Measurements from ENCODE around the gene LCNL1.

LCNL1 gene

DNA sequence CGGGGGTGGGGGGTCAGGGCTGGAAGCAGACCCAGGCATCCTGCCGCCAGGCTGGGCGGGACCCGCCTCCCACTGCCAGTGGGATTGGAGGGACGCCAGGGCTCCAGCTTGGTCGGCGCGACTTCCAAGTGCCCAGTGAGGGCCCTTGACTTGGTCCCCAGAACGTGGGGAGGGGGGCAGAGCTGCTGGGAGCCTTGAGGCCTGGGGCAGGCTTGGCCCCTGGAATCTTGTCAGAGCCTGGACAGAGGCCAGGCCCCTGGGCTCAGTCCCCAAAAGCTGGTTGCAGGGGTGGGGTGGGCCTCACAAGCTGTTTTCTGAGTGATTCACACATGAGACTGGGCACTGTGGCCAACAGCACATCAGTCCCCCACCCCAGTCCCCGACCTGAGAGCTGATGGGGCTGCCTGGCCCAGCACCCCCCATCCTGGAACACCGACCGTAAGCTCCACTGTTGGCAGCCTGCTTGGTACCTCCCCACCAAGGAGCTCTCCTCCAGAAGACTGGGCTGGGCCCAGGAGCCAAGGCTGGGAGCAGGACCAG lies 13.0 kb downstream of the LCNL1 start:
- intact Hi-C loops (cut with DNase I; ENCODE audit: low total_unique reads), result no loop called here
- H3K36me3 ChIP-seq, result no peaks in the 10 kb centered on the region
- H3K9me3 ChIP-seq, result no peaks in the 10 kb centered on the region
- H3K27me3 ChIP-seq, result peaks cover 0 to 35% of the 10 kb centered on the region in 2 donors
- TF ChIP-seq, protein P1, sequence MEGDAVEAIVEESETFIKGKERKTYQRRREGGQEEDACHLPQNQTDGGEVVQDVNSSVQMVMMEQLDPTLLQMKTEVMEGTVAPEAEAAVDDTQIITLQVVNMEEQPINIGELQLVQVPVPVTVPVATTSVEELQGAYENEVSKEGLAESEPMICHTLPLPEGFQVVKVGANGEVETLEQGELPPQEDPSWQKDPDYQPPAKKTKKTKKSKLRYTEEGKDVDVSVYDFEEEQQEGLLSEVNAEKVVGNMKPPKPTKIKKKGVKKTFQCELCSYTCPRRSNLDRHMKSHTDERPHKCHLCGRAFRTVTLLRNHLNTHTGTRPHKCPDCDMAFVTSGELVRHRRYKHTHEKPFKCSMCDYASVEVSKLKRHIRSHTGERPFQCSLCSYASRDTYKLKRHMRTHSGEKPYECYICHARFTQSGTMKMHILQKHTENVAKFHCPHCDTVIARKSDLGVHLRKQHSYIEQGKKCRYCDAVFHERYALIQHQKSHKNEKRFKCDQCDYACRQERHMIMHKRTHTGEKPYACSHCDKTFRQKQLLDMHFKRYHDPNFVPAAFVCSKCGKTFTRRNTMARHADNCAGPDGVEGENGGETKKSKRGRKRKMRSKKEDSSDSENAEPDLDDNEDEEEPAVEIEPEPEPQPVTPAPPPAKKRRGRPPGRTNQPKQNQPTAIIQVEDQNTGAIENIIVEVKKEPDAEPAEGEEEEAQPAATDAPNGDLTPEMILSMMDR (IDR thresholded peaks at IDR 0.05), result no peak
- peak overlapping the region in 1 of 2 donors; percentile 29 for H3K27ac ChIP-seq
- H3K4me3 ChIP-seq, result peak overlapping the region in 1 of 2 donors; percentile 29
- H3K4me1 ChIP-seq, result peaks cover 0 to 34% (median 27%) of the 10 kb centered on the region in 4 donors
- DNase-seq, result peak in 1 of 2 donors; percentile 76

DNA sequence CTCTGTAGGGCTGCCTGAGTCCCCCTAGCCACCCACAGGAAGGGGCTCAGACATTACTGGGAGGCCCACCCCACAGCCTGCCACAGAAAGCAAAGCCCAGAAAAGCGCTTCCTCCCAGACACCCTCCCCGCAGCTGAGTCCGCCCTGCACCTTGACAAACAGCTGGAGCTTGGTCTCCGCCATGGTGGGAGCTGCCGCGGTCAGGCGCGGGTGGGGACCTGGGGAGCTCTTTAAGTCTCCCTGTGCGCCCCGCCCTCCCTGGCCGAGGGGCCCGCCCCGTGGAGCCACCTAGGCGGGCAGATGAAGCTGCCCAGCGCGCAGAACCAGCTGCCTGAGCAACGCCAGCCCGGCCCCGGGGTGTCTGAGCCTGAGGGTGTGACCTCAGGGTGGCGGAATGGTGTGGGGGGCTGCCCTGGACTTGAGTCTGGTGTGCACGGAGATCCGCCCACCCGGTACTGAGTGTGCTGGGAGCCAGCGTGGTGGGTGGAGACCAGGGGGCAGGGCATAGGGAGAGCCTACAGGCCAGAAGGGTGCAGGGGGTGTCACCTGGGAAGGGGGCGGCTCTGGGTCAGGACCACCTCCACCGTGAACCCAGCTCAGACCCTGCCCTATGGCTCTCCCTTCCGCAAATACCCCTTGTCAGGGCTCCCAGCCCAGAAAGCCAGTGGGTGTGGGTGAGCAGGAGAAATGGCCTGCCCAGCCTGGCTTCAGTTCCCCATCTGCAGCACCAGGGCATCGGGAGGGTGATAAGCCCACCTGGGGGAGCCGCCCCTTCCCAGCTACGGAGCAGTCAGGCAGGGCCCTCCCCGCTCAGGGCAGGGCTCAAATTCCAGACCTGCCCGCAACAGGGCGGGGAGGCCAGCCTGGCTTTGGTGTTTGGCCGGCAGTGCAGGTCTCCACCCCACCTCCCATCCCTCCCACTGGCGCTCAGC lies 13.8 kb downstream of the LCNL1 start, which contains the start of gene CLIC3:
Gene CLIC3 (minus strand): TSS at position 208 of the 932 bp plus-strand sequence. CDS start 25 bp downstream, at position 183.
- Histone ChIP-seq H3K27me3 (peaks cover 0 to 35% of the 10 kb centered on the region in 2 donors), H3K36me3 (no peaks in the 10 kb centered on the region), H3K4me1 (peaks cover 0 to 34% (median 27%) of the 10 kb centered on the region in 4 donors), H3K9me3 (no peaks in the 10 kb centered on the region), H3K27ac (peak within 1 kb of the TSS in 1 of 2 donors; percentile 29), H3K4me3 (peak within 1 kb of the TSS in 1 of 2 donors; percentile 29)
- TF ChIP-seq, protein P1 (IDR thresholded peaks at IDR 0.05), result no peak
- DNase-seq, result no peak
- intact Hi-C loops (cut with DNase I; ENCODE audit: low total_unique reads), result no loop called here

DNA sequence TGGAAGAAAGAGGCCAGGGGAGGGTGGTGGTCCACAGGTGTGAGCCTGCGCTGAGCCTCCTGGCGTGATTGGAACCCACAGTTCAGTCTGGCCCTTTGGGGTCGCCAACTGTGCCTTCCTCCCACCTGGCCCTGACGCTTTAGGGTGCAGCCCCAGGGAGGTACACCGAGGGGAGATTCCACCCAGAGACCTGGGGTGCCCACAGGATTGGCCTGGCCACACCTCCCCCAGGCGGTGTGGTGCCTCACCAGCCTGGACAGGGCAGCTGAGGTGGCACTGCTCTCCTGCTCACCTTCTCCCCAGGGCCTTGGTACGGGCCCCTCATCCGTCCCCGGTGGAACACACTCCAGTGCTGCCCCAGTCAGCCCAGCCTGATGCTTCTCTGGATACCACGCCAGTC lies 14.6 kb downstream of the LCNL1 start:
- Histone ChIP-seq H3K36me3 (no peaks in the 10 kb centered on the region), H3K27me3 (peaks cover 0 to 35% of the 10 kb centered on the region in 2 donors), H3K4me1 (peaks cover 0 to 34% (median 27%) of the 10 kb centered on the region in 4 donors), H3K27ac (no peak overlapping the region), H3K9me3 (no peaks in the 10 kb centered on the region), H3K4me3 (no peak overlapping the region)
- no peak for DNase-seq
- TF ChIP-seq, protein P1 (IDR thresholded peaks at IDR 0.05), result no peak
- intact Hi-C loops (cut with DNase I; ENCODE audit: low total_unique reads), result no loop called here

DNA sequence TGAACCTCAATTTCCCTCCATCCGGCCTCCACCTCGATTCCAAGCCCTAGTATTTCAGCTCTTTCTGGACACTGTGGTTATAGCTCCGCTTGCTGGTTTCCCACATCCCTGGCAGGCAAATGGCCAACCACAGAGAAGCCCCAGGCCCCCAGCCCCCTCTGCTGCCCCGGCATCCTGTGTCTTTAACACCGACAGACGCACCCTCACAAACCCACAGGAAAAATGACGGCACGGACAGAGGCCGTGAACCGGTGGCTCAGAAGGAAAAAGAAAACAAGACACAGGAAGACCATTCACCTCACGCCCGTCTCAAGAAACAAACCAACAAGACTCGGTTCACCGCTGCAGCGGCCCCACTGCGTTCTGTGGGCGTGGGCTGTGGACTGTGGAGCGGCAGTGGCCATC lies 15.0 kb downstream of the LCNL1 start:
- H3K4me1 ChIP-seq, result peaks cover 0 to 29% (median 25%) of the 10 kb centered on the region in 4 donors
- DNase-seq, result no peak
- peaks cover 0 to 35% of the 10 kb centered on the region in 2 donors for H3K27me3 ChIP-seq
- TF ChIP-seq, protein P1 (IDR thresholded peaks at IDR 0.05), result no peak
- no peaks in the 10 kb centered on the region for H3K36me3 ChIP-seq
- H3K4me3 ChIP-seq, result no peak overlapping the region
- no peak overlapping the region for H3K27ac ChIP-seq
- intact Hi-C loops (cut with DNase I; ENCODE audit: low total_unique reads), result no loop called here
- H3K9me3 ChIP-seq, result no peaks in the 10 kb centered on the region

DNA sequence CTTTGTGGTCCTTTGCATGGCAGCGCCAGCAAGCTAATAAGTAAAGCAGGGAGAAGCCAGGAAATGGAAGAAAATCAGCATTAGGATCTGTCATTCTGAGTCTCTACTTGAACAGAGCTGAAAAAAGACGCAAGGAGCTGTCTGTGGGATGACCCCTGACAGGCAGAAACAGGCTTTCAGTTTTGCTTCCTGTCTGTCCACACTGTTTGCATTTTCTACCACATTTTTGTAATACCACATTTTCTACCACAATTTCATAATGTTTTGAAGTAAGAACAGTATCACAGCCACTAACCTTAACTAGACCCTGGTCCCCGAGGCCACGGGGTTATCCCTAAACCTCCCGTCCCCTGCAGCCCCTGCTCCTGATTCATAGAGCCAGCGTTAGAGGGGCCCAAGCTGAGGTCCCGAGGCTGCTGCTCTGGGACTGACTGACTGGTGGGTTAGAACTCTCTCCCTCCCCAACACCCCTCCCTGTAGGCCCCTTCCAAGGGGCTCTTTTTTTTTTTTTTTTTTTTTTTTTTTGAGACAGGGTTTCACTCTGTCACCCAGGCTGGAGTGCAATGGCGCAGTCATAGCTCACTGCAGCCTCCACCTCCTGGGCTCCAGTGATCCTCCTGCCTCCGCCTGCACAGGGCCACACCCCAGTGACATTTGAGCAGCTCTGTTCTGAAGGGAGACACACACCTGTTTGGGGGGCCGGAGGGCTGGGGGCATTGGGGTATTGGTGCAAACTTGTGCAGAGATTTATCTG lies 17.6 kb downstream of the LCNL1 start:
- TF ChIP-seq, protein P1 (IDR thresholded peaks at IDR 0.05), result no peak
- intact Hi-C loops (cut with DNase I; ENCODE audit: low total_unique reads), result no loop called here
- peaks cover 0 to 18% (median 14%) of the 10 kb centered on the region in 4 donors for H3K4me1 ChIP-seq
- H3K27me3 ChIP-seq, result peaks cover 0 to 25% of the 10 kb centered on the region in 2 donors
- no peaks in the 10 kb centered on the region for H3K9me3 ChIP-seq
- no peak overlapping the region for H3K27ac ChIP-seq
- no peaks in the 10 kb centered on the region for H3K36me3 ChIP-seq
- DNase-seq, result no peak
- H3K4me3 ChIP-seq, result no peak overlapping the region
